ENCODE data around the gene MT1M. TPM values are rescaled to one million over a fixed set of nuclear protein-coding genes. Genes with fewer than 3 reads are reported as not detected.

The MT1M gene
- total and polyA plus RNA-seq, 8 donors, result 8.3 to 34.6 (median 14.6) TPM

- DNase-seq (no peak), ATAC-seq (no peak), FAIRE-seq (no peak)
- no peaks in the 10 kb centered on the region for H3K9me3 ChIP-seq
- intact Hi-C loops (cut with DNase I), result no loop called here
- TF ChIP-seq, protein P1, sequence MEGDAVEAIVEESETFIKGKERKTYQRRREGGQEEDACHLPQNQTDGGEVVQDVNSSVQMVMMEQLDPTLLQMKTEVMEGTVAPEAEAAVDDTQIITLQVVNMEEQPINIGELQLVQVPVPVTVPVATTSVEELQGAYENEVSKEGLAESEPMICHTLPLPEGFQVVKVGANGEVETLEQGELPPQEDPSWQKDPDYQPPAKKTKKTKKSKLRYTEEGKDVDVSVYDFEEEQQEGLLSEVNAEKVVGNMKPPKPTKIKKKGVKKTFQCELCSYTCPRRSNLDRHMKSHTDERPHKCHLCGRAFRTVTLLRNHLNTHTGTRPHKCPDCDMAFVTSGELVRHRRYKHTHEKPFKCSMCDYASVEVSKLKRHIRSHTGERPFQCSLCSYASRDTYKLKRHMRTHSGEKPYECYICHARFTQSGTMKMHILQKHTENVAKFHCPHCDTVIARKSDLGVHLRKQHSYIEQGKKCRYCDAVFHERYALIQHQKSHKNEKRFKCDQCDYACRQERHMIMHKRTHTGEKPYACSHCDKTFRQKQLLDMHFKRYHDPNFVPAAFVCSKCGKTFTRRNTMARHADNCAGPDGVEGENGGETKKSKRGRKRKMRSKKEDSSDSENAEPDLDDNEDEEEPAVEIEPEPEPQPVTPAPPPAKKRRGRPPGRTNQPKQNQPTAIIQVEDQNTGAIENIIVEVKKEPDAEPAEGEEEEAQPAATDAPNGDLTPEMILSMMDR (IDR thresholded peaks at IDR 0.05), result no peak
- no peaks in the 10 kb centered on the region for H3K36me3 ChIP-seq
- H3K27me3 ChIP-seq, result no peaks in the 10 kb centered on the region
- 82 to 84% methylated on average over 3 of the region's 3 CpGs for WGBS, 2 donors
- peaks cover 0 to 20% (median 0%) of the 10 kb centered on the region in 3 donors for H3K4me1 ChIP-seq
- no peak overlapping the region for H3K4me3 ChIP-seq
- H3K27ac ChIP-seq, result peak overlapping the region; percentile 78 to 94 (median 90)
Measured at GRCh38 chr16:56606071-56606475, 26.4 kb upstream of the MT1M start.

DNA sequence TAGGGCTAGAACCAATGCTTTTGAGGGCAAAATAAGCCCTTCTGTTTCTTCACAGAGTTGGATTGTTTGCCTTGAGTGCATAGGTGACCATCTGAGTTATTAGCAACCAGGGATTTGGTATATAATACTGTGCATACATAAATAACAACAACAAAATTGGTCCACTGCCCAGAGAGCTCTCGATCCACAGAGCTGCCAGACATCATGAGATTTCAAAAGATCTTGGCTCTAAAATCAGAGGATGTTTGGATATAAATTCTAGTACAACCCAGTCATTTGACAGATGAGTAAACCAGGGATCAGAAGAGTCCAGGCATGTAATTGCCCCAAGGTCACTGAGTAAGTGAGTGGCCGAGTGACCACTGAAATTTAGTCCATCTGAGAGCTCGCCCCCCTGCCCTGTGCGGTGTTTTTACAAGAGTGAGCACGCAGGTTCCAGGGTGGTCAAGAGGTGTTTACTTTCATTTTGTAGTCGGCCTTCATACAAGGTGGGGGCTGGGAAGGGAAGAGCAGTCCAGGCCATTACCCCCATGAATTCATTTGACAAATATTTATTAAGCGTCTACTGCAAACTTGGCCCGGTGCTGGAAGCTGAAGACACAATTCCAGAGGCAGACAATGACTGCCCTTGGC is 25.9 kb upstream of the MT1M start:
- peak in 1 of 6 donors; percentile 38 for DNase-seq
- Histone ChIP-seq H3K9me3 (no peaks in the 10 kb centered on the region), H3K27me3 (no peaks in the 10 kb centered on the region), H3K36me3 (no peaks in the 10 kb centered on the region), H3K4me3 (no peak overlapping the region), H3K27ac (peak overlapping the region; percentile 78 to 94 (median 90)), H3K4me1 (peaks cover 0 to 20% (median 0%) of the 10 kb centered on the region in 3 donors)
- no peak for FAIRE-seq
- intact Hi-C loops (cut with DNase I), result no loop called here
- no peak for ATAC-seq
- WGBS, 2 donors, result 39 to 53% methylated on average over 8 of the region's 8 CpGs
- TF ChIP-seq, protein P1 (IDR thresholded peaks at IDR 0.05), result no peak

DNA sequence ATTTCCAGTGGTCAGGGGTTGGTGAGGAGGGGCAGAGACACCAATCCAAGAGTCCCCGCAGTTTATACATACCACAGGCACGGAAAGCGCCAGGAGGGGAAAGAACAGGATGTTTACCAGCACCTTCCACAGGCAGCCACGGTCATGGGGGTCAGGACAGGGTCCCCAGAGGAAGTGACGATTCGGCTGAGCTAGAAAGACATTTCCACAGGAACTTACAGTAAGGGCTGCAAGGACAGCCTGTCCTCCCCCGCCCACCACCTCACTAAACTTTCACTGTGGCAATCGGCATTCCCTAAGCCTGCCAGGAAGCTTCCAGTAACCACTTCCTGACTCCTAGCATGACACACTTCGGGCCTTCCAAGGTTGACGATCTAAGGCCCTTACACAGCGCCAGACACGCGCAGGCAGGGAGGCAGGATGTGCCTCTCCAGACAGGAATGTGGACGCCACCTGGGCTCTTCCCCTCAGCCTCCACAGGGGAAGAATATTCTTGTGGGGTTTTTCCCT is 25.3 kb upstream of the MT1M start:
- FAIRE-seq (no peak), DNase-seq (peak in 3 of 6 donors; percentile 44 to 58 (median 52)), ATAC-seq (peak in 3 of 4 donors; percentile 1 to 15 (median 1))
- Histone ChIP-seq H3K27ac (peak overlapping the region; percentile 78 to 94 (median 90)), H3K4me3 (no peak overlapping the region), H3K27me3 (no peaks in the 10 kb centered on the region), H3K4me1 (peaks cover 0 to 20% (median 0%) of the 10 kb centered on the region in 3 donors), H3K9me3 (no peaks in the 10 kb centered on the region), H3K36me3 (no peaks in the 10 kb centered on the region)
- WGBS, 2 donors, result 76 to 83% methylated on average over 14 of the region's 14 CpGs
- TF ChIP-seq, protein P1 (IDR thresholded peaks at IDR 0.05), result no peak
- intact Hi-C loops (cut with DNase I), result no loop called here

- no peaks in the 10 kb centered on the region for H3K36me3 ChIP-seq
Measured at GRCh38 chr16:56607675-56608042, 24.8 kb upstream of the MT1M start.

More at GRCh38 chr16:56607675-56608042, 24.8 kb upstream of the MT1M start:
- intact Hi-C loops (cut with DNase I), result no loop called here
- Histone ChIP-seq H3K4me1 (peaks cover 0 to 20% (median 0%) of the 10 kb centered on the region in 3 donors), H3K9me3 (no peaks in the 10 kb centered on the region), H3K4me3 (peak overlapping the region in 2 of 4 donors; percentile 46 to 56), H3K27ac (peak overlapping the region; percentile 78 to 94 (median 90)), H3K27me3 (no peaks in the 10 kb centered on the region)
- FAIRE-seq, result no peak
- ATAC-seq, result no peak
- DNase-seq, result no peak
- TF ChIP-seq, protein P1 (IDR thresholded peaks at IDR 0.05), result no peak
- WGBS, 2 donors, result 81 to 85% methylated on average over 2 of the region's 2 CpGs
